Uterus (tissue), 4 donors: ENCODE results near the gene CHRDL2. TPM values are rescaled to one million over a fixed set of nuclear protein-coding genes. Genes with fewer than 3 reads are reported as not detected.

Experiments
- DNase-seq, 2 donors: peaks; one replicate each; pipeline ENCODE4 v3.0.0-alpha.2; 2019 to 2020
- H3K27ac ChIP-seq, 2 donors: fragments of 200-600 bp; sonication (generic); 1 replicate in 1 of 2; 2 replicates in 1 of 2; pipeline ENCODE4 v1.5.1; 2016 to 2018
- H3K27me3 ChIP-seq, 2 donors: fragments of 200-600 bp; sonication (generic); one replicate each; pipeline ENCODE4 v1.5.1; 2018 to 2019; ENCODE audit warnings: control low read depth in 1 of 2
- H3K36me3 ChIP-seq, 2 donors: fragments of 200-600 bp; sonication (generic); one replicate each; pipeline ENCODE4 v1.5.1; 2019; ENCODE audit warnings: control low read depth in 1 of 2
- H3K4me1 ChIP-seq, 2 donors: fragments of 200-600 bp; sonication (generic); one replicate each; pipeline ENCODE4 v1.5.1; 2018 to 2019; ENCODE audit warnings: control low read depth in 1 of 2
- H3K4me3 ChIP-seq, 2 donors: fragments of 200-600 bp; sonication (generic); 1 replicate in 1 of 2; 2 replicates in 1 of 2; pipeline ENCODE4 v1.5.1; 2018 to 2019; ENCODE audit warnings: mild to moderate bottlenecking in 1 of 2
- H3K9me3 ChIP-seq, 2 donors: fragments of 200-600 bp; sonication (generic); one replicate each; pipeline ENCODE4 v1.5.1; 2019; ENCODE audit warnings: control low read depth in 1 of 2
- POLR2A ChIP-seq, 2 donors: fragments of 450-650 bp; IDR thresholded peaks; one replicate each; pipeline ENCODE4 v1.6.1; 2016; ENCODE audit warnings: antibody characterized with exemption in 2 of 2, mild to moderate bottlenecking in 1 of 2, moderate library complexity in 1 of 2
- intact Hi-C: fragments of 100-400 bp; cut with DNase I; formaldehyde crosslinking; loops from one replicate; pipeline ENCODE4 v1.15.1; 2023; ENCODE audit warnings: low total_unique reads
- total RNA-seq, 4 donors: library from RNA; depleted of rRNA in 3 of 4; stranded (reverse); fragments of >200 nt in 3 of 4; gene quantifications; one replicate each; pipeline versions ENCODE4 v1.1.0 to v1.2.4, GENCODE V29; 2014 to 2023
- TF ChIP-seq, protein P1 (sequence below), 4 experiments: fragments of 200-600 bp in 2 of 4; fragments of 450-650 bp in 2 of 4; sonication (generic) in 2 of 4; IDR thresholded peaks; one replicate each; pipeline ENCODE4 v1.5.1; 2016 to 2019; ENCODE audit warnings: antibody characterized with exemption in 4 of 4, mild to moderate bottlenecking in 2 of 4, moderate library complexity in 1 of 4
- donor health status: DM: yes; HTN: yes; CAD: no.

The CHRDL2 gene
- total RNA-seq, 4 donors from 2014 or later: 0.41 to 115 (median 2.9) TPM

DNA sequence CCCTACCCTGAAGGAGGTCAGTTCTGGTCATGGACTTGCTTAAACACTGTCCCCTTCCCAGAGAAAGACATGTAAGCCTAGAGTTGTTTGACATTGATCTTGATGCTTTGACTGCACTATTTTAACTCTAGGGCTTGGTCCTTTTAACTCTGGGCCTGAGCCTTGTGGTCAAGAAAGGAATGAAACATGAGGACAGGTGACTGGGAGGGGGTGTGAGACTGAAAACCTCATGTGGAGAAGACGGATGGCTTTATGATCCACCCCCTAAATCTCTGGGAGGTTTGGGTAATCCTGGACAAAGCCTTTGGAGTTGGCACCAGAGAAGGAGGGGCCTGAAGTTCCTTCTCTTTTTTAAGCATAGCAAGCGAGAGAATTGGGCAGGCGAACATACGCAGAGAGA lies 17.5 kb downstream of the CHRDL2 start:
- H3K36me3 ChIP-seq: no peaks in the 10 kb centered on the region
- no peaks in the 10 kb centered on the region for H3K4me1 ChIP-seq
- H3K9me3 ChIP-seq: no peaks in the 10 kb centered on the region
- H3K4me3 ChIP-seq: no peak overlapping the region
- TF ChIP-seq, protein P1, sequence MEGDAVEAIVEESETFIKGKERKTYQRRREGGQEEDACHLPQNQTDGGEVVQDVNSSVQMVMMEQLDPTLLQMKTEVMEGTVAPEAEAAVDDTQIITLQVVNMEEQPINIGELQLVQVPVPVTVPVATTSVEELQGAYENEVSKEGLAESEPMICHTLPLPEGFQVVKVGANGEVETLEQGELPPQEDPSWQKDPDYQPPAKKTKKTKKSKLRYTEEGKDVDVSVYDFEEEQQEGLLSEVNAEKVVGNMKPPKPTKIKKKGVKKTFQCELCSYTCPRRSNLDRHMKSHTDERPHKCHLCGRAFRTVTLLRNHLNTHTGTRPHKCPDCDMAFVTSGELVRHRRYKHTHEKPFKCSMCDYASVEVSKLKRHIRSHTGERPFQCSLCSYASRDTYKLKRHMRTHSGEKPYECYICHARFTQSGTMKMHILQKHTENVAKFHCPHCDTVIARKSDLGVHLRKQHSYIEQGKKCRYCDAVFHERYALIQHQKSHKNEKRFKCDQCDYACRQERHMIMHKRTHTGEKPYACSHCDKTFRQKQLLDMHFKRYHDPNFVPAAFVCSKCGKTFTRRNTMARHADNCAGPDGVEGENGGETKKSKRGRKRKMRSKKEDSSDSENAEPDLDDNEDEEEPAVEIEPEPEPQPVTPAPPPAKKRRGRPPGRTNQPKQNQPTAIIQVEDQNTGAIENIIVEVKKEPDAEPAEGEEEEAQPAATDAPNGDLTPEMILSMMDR (IDR thresholded peaks at IDR 0.05): no peak
- no peak for TF ChIP-seq POLR2A (IDR thresholded peaks at IDR 0.05)
- H3K27ac ChIP-seq: no peak overlapping the region
- H3K27me3 ChIP-seq: no peaks in the 10 kb centered on the region
- DNase-seq: no peak
- intact Hi-C loops: loop anchor here (10.0 kb wide), 1 partner anchor 99 kb away; no protein-coding TSS in a partner anchor

DNA sequence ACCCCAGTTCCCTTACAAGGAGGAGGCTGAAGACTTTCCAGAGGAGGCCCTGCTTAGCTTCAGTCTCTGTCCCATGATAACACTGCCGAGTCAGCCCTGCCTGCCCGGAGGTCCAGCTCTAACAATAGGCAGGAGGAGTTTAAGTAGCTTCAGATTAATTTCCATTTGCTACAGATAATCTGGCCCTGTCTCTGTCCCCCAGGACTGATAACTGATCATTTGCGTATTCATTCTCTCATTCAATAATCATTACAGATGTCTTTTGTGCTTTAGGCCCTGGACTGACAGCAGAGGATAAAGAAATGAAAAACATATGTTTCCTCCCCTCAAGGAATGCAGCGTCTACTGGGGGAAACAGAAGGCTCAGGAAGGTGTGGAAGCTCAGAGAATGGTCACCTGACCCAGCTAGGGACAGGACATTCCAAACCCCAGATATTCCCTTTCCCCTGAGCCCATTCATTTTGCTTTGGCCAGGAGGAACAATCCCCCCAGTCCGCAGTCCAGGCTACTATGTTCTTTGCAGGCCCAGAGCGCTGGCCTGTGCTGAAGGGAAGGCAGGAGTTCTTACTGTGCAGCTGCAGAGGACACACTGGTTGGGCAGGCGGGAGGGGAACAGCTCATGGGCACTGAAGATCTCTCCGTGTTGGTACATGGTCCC lies 20.8 kb downstream of the CHRDL2 start:
- DNase-seq: no peak
- Histone ChIP-seq H3K36me3 (no peaks in the 10 kb centered on the region), H3K4me3 (no peak overlapping the region), H3K27me3 (no peaks in the 10 kb centered on the region), H3K27ac (peak overlapping the region; percentile 39 to 53), H3K4me1 (no peaks in the 10 kb centered on the region), H3K9me3 (no peaks in the 10 kb centered on the region)
- intact Hi-C loops: loop anchor here (10.0 kb wide), 1 partner anchor 96 kb away; no protein-coding TSS in a partner anchor
- TF ChIP-seq, protein P1 (IDR thresholded peaks at IDR 0.05): no peak
- no peak for TF ChIP-seq POLR2A (IDR thresholded peaks at IDR 0.05)

DNA sequence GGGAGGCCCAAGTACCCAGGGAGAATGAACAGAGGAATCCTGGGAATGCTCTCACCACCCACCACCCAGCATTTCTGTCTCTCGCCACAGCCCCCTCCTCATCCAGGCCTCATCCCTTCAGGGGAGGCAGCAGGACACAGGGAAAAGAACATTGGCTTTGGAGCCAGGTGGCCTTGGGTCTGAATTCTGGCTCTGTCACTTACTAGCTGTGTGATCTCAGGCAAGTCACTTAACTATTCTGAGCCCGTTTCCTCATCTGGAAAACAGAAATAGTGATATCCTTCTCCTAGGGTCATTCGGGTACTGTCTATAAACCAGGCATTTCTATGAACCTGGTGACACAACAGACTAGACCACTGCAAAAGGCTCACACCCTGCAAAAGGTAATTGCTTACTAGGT lies 22.1 kb downstream of the CHRDL2 start:
- TF ChIP-seq, protein P1 (IDR thresholded peaks at IDR 0.05): no peak
- H3K9me3 ChIP-seq: no peaks in the 10 kb centered on the region
- intact Hi-C loops: no loop called here
- no peak for DNase-seq
- H3K4me1 ChIP-seq: no peaks in the 10 kb centered on the region
- peak overlapping the region in 1 of 2 donors; percentile 30 for H3K27ac ChIP-seq
- H3K4me3 ChIP-seq: no peak overlapping the region
- no peaks in the 10 kb centered on the region for H3K36me3 ChIP-seq
- no peaks in the 10 kb centered on the region for H3K27me3 ChIP-seq

DNA sequence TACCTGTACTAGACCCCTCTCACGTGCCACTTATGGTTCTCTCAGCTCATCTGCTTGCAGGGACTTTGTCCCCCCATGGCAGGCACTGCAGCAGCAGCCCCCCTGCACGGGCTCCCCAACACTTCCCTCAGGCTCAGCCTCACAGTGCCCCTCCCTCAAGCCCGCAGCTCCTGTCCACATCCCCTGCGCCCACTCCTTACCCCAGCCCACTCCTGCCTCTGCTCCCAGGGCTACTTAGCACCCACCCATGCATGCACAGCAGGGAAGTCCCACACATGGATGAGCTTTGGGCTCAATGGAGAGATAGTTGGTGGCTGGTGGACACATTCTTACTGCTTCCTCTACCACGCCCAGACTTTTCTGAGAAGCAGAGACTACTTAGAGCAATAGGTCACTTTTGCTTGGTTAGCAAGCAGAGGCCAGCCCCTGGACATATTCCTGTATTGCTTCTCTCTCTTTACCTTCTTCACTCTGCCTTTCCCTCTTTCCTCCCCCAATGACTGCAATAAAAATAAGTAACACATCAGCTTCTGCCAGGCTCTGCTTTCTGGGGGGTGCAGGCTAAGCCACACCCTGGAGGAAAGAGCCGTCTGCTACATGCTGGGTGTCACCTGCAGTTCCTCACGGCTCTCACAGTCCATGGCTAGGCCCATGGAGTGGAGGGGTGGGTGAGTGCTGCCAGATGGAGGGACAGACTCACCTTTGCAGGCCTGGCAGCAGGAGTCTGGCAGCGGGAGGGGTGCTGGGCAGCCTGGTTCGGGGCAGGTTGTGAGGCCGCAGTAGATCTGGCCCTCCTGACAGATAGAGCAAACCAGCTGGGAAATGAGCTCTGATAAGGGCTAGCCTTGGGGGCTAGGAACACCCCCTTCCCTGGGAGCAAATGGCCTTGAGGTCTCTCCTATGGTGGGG lies 23.4 kb downstream of the CHRDL2 start:
- H3K27me3 ChIP-seq: no peaks in the 10 kb centered on the region
- no peak overlapping the region for H3K4me3 ChIP-seq
- TF ChIP-seq POLR2A (IDR thresholded peaks at IDR 0.05): no peak
- TF ChIP-seq, protein P1 (IDR thresholded peaks at IDR 0.05): no peak
- H3K9me3 ChIP-seq: no peaks in the 10 kb centered on the region
- no peaks in the 10 kb centered on the region for H3K4me1 ChIP-seq
- no peaks in the 10 kb centered on the region for H3K36me3 ChIP-seq
- no peak for DNase-seq
- intact Hi-C loops: no loop called here
- no peak overlapping the region for H3K27ac ChIP-seq

DNA sequence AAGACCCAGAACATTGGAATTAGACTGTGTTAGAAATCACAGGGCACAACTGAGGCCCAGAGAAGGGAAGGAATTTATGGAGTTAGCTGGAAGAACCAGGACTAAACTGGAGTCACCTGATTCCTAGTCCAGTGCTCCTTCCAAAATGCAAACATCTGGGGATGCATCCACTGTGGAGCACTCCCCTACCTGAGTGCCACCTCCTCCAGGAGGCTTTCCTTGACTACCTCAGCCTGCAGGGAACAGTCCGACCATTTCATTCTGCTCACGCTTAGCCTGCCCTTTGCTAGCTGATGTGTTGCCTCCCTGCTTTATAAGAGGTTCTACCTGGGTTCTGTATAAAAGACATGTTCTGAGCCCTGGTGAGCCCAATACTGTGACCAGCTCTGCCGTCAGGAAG lies 24.0 kb downstream of the CHRDL2 start:
- Histone ChIP-seq H3K27ac (no peak overlapping the region), H3K4me3 (no peak overlapping the region), H3K27me3 (no peaks in the 10 kb centered on the region), H3K9me3 (no peaks in the 10 kb centered on the region), H3K36me3 (no peaks in the 10 kb centered on the region), H3K4me1 (no peaks in the 10 kb centered on the region)
- TF ChIP-seq, protein P1 (IDR thresholded peaks at IDR 0.05): no peak
- no peak for TF ChIP-seq POLR2A (IDR thresholded peaks at IDR 0.05)
- intact Hi-C loops: no loop called here
- no peak for DNase-seq
